ENCODE results near the gene DLK2. TPM values are rescaled to one million over a fixed set of nuclear protein-coding genes. Genes with fewer than 3 reads are reported as not detected.
"Not testable (repeated sequence)": the region's sequence is repeated elsewhere in the genome, so short reads cannot be mapped to it uniquely, and the experiment has no call there.

Gene DLK2
- total RNA-seq, 2 experiments from 2014 or later: 0.19 to 0.36 TPM

GRCh38 chr6:43420012-43420709 lies 35.2 kb downstream of the DLK2 start:
- DNase-seq: no peak
- TF ChIP-seq CTCF (IDR thresholded peaks at IDR 0.05): no peak
- H3K4me1 ChIP-seq (ENCODE audit: insufficient read depth, low read length): no peaks in the 10 kb centered on the region
- Mint-ChIP-seq H3K36me3 (ENCODE audit: low read depth) (no peaks in the 10 kb centered on the region), H3K4me3 (no peak overlapping the region), H3K4me1 (ENCODE audit: low read depth) (no peaks in the 10 kb centered on the region), H3K9me3 (no peaks in the 10 kb centered on the region), H3K27ac (no peak overlapping the region), H3K27me3 (no peaks in the 10 kb centered on the region)
- no peaks in the 10 kb centered on the region for H3K9me3 ChIP-seq (ENCODE audit: control insufficient read depth in 1 of 2, insufficient read depth in 1 of 2, low read length in 2 of 2)
- no peaks in the 10 kb centered on the region for H3K36me3 ChIP-seq (ENCODE audit: insufficient read depth, low read length)
- ChIA-PET CTCF (no interaction called here), POLR2A (interaction anchor here (1.0 kb wide), 1 partner anchor 16 kb away, joined by 3 read pairs; no protein-coding TSS in a partner anchor)
- no peaks in the 10 kb centered on the region for H3K27me3 ChIP-seq (ENCODE audit: control insufficient read depth in 1 of 2, insufficient read depth in 2 of 2, low read length in 2 of 2)
- intact Hi-C loops (cut with DNase I, micrococcal nuclease): no loop called here
- H3K4me3 ChIP-seq (ENCODE audit: low read length): no peak overlapping the region
- H3K27ac ChIP-seq (ENCODE audit: low read depth in 1 of 2, low read length in 2 of 2): no peak overlapping the region
- no peak for ATAC-seq (ENCODE audit: poor library complexity)

GRCh38 chr6:43416935-43417334 lies 38.4 kb downstream of the DLK2 start:
- no peak overlapping the region for H3K27ac Mint-ChIP-seq
- no peak overlapping the region for H3K27ac ChIP-seq (ENCODE audit: low read depth in 1 of 2, low read length in 2 of 2)
- H3K27me3 ChIP-seq (ENCODE audit: control insufficient read depth in 1 of 2, insufficient read depth in 2 of 2, low read length in 2 of 2): no peaks in the 10 kb centered on the region
- no peaks in the 10 kb centered on the region for H3K36me3 Mint-ChIP-seq (ENCODE audit: low read depth)
- H3K27me3 Mint-ChIP-seq: no peaks in the 10 kb centered on the region
- ChIA-PET POLR2A (no interaction called here), CTCF (no interaction called here)
- no peak for TF ChIP-seq CTCF (IDR thresholded peaks at IDR 0.05)
- no peaks in the 10 kb centered on the region for H3K9me3 Mint-ChIP-seq
- DNase-seq: no peak
- H3K4me1 Mint-ChIP-seq (ENCODE audit: low read depth): no peaks in the 10 kb centered on the region
- intact Hi-C loops (cut with DNase I, micrococcal nuclease): no loop called here
- no peaks in the 10 kb centered on the region for H3K4me1 ChIP-seq (ENCODE audit: insufficient read depth, low read length)
- no peak overlapping the region for H3K4me3 Mint-ChIP-seq
- peaks cover 0 to 8% of the 10 kb centered on the region in 2 experiments for H3K9me3 ChIP-seq (ENCODE audit: control insufficient read depth in 1 of 2, insufficient read depth in 1 of 2, low read length in 2 of 2)
- no peak for ATAC-seq (ENCODE audit: poor library complexity)
- no peak overlapping the region for H3K4me3 ChIP-seq (ENCODE audit: low read length)
- no peaks in the 10 kb centered on the region for H3K36me3 ChIP-seq (ENCODE audit: insufficient read depth, low read length)

- H3K9me3 ChIP-seq (ENCODE audit: control insufficient read depth in 1 of 2, insufficient read depth in 1 of 2, low read length in 2 of 2); H3K27ac Mint-ChIP-seq; H3K4me3 Mint-ChIP-seq; H3K36me3 ChIP-seq (ENCODE audit: insufficient read depth, low read length); H3K36me3 Mint-ChIP-seq (ENCODE audit: low read depth); H3K4me1 ChIP-seq (ENCODE audit: insufficient read depth, low read length); intact Hi-C loops (cut with DNase I, micrococcal nuclease); H3K4me3 ChIP-seq (ENCODE audit: low read length); H3K27me3 Mint-ChIP-seq; H3K27me3 ChIP-seq (ENCODE audit: control insufficient read depth in 1 of 2, insufficient read depth in 2 of 2, low read length in 2 of 2); POLR2A ChIA-PET; H3K9me3 Mint-ChIP-seq; H3K4me1 Mint-ChIP-seq (ENCODE audit: low read depth); DNase-seq; ATAC-seq (ENCODE audit: poor library complexity); H3K27ac ChIP-seq (ENCODE audit: low read depth in 1 of 2, low read length in 2 of 2); CTCF ChIA-PET: not testable (repeated sequence)
Measured at GRCh38 chr6:43415275-43415674, 40.1 kb downstream of the DLK2 start.

GRCh38 chr6:43413002-43413401 lies 42.3 kb downstream of the DLK2 start:
- ChIA-PET POLR2A (no interaction called here), CTCF (no interaction called here)
- Mint-ChIP-seq H3K4me1 (ENCODE audit: low read depth) (no peaks in the 10 kb centered on the region), H3K9me3 (no peaks in the 10 kb centered on the region), H3K4me3 (no peak overlapping the region), H3K27ac (no peak overlapping the region), H3K27me3 (peaks cover 3% of the 10 kb centered on the region), H3K36me3 (ENCODE audit: low read depth) (no peaks in the 10 kb centered on the region)
- Histone ChIP-seq H3K36me3 (ENCODE audit: insufficient read depth, low read length) (no peaks in the 10 kb centered on the region), H3K4me1 (ENCODE audit: insufficient read depth, low read length) (no peaks in the 10 kb centered on the region), H3K4me3 (ENCODE audit: low read length) (no peak overlapping the region), H3K27ac (ENCODE audit: low read depth in 1 of 2, low read length in 2 of 2) (no peak overlapping the region), H3K9me3 (ENCODE audit: control insufficient read depth in 1 of 2, insufficient read depth in 1 of 2, low read length in 2 of 2) (peaks cover 0 to 8% of the 10 kb centered on the region in 2 experiments), H3K27me3 (ENCODE audit: control insufficient read depth in 1 of 2, insufficient read depth in 2 of 2, low read length in 2 of 2) (no peaks in the 10 kb centered on the region)
- DNase-seq (no peak), ATAC-seq (ENCODE audit: poor library complexity) (no peak)
- intact Hi-C loops (cut with DNase I, micrococcal nuclease): no loop called here
- TF ChIP-seq CTCF (IDR thresholded peaks at IDR 0.05): no peak
